Kidney epithelial cell (primary cell): Measurements from ENCODE around the gene ACTN3. TPM values are rescaled to one million over a fixed set of nuclear protein-coding genes. Genes with fewer than 3 reads are reported as not detected.

Experiments used
- DNase-seq: peaks from one replicate; pipeline ENCODE4 v3.0.0-alpha.2; 2010; ENCODE audit warnings: low read depth
- H3K27me3 ChIP-seq: 2 replicates; pipeline ENCODE4 v1.6.0; 2011; ENCODE audit warnings: low read length; ENCODE audit not compliant: control insufficient read depth, insufficient read depth
- H3K36me3 ChIP-seq: 2 replicates; pipeline ENCODE4 v1.5.1; 2011; ENCODE audit warnings: low read length; ENCODE audit not compliant: control insufficient read depth, insufficient read depth
- H3K4me3 ChIP-seq: 2 replicates; pipeline ENCODE4 v1.5.1; 2011; ENCODE audit warnings: low read depth, mild to moderate bottlenecking, control low read depth, low read length
- CTCF ChIP-seq: IDR thresholded peaks from 2 replicates; pipeline ENCODE4 v1.5.1; 2011; ENCODE audit warnings: mild to moderate bottlenecking, moderate library complexity, low read length, control low read depth, inconsistent platforms; ENCODE audit not compliant: insufficient read depth, poor library complexity, severe bottlenecking
- total RNA-seq: library from RNA; depleted of rRNA; stranded (reverse); fragments of >200 nt; gene quantifications from 2 replicates; pipeline ENCODE4 v1.2.3, GENCODE V29; 2015

Gene ACTN3
- total RNA-seq, 1 donor from 2014 or later: not detected

- Histone ChIP-seq H3K4me3 (no peak overlapping the region), H3K27me3 (peaks cover 37% of the 10 kb centered on the region), H3K36me3 (no peaks in the 10 kb centered on the region)
- no peak for TF ChIP-seq CTCF
- DNase-seq: no peak
These were observed 8.7 kb downstream of the ACTN3 start for GRCh38 chr11:66555416-66555815.

DNA sequence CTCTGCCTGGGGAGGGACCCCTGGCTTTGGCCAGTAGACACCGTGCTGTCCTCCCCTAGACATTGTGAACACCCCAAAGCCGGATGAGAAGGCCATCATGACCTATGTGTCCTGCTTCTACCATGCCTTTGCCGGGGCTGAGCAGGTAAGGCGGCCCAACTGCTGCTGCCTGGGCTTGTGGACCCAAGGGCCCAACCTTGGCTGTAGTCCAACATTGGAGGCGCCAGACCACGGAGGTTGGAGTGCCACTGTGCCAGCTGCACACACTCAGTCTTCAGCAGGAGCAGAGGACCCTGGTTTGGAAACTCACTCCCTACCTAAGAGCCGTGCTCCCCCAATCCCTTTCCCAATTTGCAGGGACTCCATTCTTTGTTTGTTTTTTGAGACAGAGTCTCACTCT is 9.4 kb downstream of the ACTN3 start:
- TF ChIP-seq CTCF: no peak
- Histone ChIP-seq H3K4me3 (no peak overlapping the region), H3K36me3 (no peaks in the 10 kb centered on the region), H3K27me3 (peaks cover 38% of the 10 kb centered on the region)
- DNase-seq: no peak

- no peak for TF ChIP-seq CTCF
- Histone ChIP-seq H3K27me3 (peaks cover 38% of the 10 kb centered on the region), H3K4me3 (no peak overlapping the region), H3K36me3 (no peaks in the 10 kb centered on the region)
- DNase-seq: no peak
These were observed 11.1 kb downstream of the ACTN3 start for GRCh38 chr11:66557733-66558326.

DNA sequence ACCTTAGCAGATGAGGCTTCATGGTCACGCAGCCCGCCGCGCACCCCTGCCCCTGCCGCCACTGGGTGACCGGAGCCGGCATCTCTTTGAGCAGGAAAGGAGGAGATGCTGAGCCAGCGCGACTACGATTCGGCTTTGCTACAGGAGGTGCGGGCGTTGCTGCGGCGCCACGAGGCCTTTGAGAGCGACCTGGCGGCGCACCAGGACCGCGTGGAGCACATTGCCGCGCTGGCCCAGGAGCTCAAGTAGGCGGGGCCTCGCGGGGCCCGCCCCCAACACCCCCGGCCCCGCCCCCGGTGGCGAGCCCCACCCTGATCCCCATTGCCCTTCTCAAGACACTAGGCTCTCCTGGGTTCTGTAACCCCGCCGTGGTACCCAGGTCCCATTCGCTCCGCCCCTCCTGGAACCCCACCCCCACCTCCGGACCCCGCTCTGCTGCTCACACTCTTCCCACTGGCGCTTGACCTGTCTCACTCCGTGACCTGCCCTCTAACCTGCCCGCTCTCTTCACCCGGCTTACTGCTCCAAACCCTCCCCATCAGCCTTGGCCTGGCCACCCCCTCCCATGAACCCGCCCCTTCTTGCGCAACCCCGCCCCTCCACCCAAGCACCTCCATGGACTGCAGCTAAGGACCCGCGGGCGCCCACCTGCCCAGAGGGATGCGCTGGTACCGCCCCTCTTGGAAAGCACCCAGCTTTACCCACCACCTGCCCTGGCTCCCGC is 12.6 kb downstream of the ACTN3 start:
- no peak for DNase-seq
- peaks cover 38% of the 10 kb centered on the region for H3K27me3 ChIP-seq
- no peak overlapping the region for H3K4me3 ChIP-seq
- H3K36me3 ChIP-seq: no peaks in the 10 kb centered on the region
- TF ChIP-seq CTCF: no peak

GRCh38 chr11:66559866-66560676 is 13.4 kb downstream of the ACTN3 start:
- DNase-seq: no peak
- Histone ChIP-seq H3K27me3 (peaks cover 38% of the 10 kb centered on the region), H3K4me3 (no peak overlapping the region), H3K36me3 (no peaks in the 10 kb centered on the region)
- no peak for TF ChIP-seq CTCF
